Measurements from ENCODE around the gene ARGLU1.

The ARGLU1 gene

GRCh38 chr13:106586648-106587166 lies 18.8 kb upstream of the ARGLU1 start:
- no peak for DNase-seq

DNA sequence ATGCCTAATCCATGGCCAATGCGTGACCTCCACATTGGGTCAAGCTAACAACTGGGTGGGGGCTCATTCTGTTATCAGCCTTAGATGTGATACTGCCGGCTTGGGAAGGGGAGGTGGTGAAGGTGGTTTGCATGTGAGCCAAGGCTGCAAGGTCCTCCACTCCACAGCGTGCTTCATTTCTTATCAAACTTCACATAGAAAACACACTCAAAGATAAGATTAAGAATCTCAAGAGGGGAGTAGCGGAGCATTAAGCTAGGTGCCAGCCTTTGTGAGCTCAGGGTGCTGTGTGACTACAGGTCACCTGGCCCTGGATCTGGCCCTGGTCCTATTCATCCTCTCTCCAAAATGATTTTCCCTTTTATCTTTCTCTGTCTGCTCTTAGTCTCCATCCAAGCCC lies 13.3 kb upstream of the ARGLU1 start:
- DNase-seq = no peak

- no peak for DNase-seq
These were observed 8.0 kb upstream of the ARGLU1 start for GRCh38 chr13:106575896-106576295.

GRCh38 chr13:106573868-106574267 lies 5.9 kb upstream of the ARGLU1 start:
- no peak for DNase-seq

DNA sequence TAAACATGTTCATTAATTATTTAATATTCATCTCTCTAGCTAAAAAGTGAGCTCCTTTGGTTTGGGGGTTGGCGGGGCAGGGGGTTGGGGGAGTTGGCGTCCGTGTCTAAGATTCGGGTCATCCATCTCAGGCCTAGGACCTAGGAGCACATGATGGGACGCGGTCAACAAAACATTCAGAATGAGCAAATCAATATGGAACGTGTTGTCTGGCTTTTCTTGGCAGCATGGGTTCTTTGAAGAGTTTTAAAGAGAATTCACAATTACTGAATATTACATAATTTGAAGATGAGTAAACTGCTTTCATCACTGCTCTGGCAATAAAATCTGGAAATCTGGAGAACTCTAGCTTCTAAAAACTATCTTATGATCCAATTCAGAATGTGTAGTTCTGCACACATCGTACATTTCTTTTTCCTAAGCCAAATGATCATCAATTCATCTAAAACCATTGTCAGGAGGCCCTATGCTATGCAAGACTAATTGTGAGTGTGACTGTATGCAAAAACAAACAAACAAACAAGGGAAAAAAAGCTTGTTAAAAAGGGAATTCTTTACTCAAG lies 5.4 kb upstream of the ARGLU1 start:
- no peak for DNase-seq

GRCh38 chr13:106570299-106570852 lies 2.4 kb upstream of the ARGLU1 start:
- peak; percentile 66 to 71 for DNase-seq

DNA sequence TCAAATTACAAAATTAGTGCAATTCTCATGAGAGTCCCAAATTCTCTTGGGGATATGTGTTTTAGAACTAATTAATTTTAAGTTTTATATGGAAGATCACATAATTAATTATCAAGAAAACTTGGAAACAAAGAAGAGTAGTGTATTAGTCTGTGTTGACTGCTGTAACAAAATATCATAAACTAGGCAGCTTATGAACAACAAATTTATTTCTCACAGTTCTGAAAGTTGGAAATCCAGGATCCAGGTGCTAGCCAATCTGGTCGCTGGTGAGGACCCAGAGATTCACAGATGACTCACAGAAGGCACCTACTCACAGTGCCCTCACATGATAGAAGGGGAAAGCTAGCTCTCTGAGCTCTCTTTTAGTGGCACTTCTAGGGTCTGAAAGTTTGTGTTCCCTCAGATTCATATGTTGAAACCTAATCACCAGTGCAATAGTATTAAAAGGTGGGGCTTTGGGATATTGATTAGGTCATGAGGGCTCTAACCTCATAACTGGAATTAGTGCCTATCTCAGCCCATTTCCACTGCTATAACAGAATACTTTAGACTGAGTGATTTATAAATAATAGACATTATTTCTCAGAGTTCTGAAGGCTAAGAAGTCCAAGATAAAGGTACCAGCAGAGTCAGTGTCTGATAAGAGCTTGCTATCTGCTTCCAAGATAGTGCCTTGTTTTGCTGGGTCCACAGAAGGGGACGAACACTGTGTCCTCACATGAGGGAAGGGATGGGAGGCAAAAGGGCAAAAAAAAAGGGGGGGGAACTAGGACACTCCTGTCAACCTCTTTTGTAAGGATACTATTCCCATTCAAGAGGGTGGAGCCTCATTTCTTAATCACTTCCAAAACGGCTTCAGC lies 1.5 kb upstream of the ARGLU1 start:
- DNase-seq = no peak

DNA sequence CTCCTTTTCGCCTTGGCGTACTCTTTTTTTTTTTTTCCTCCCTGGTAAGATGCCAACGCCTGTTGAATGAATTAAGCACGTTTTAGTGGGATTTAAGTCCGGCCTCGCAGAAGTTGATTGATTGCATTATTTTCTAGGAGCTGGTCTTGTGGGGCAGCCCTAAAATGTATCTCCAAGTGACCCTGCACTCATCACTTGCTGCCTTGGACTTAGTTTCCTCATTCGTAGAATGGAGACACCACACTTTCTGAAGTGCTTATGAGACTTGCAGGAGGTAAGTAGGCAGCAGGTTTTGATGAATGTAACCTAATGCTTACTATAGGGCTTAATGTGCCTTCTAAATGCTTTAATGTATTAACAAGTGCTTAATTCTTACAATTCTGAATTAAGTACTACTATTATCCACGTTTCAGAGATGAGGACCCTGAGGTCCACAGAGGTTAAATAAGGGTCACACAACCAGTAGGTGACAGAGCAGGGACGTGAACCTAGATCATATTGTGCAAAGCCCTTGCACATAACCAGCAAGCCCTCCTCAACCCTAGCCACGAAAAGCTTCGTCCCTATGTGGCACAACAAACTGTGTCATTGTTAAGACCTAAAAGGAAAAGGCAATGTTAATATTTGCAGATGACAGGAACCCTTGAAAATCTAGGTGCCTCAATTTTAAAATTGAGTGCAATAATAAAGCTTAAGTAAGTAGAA lies 514 bp upstream of the ARGLU1 start:
- DNase-seq = no peak

DNA sequence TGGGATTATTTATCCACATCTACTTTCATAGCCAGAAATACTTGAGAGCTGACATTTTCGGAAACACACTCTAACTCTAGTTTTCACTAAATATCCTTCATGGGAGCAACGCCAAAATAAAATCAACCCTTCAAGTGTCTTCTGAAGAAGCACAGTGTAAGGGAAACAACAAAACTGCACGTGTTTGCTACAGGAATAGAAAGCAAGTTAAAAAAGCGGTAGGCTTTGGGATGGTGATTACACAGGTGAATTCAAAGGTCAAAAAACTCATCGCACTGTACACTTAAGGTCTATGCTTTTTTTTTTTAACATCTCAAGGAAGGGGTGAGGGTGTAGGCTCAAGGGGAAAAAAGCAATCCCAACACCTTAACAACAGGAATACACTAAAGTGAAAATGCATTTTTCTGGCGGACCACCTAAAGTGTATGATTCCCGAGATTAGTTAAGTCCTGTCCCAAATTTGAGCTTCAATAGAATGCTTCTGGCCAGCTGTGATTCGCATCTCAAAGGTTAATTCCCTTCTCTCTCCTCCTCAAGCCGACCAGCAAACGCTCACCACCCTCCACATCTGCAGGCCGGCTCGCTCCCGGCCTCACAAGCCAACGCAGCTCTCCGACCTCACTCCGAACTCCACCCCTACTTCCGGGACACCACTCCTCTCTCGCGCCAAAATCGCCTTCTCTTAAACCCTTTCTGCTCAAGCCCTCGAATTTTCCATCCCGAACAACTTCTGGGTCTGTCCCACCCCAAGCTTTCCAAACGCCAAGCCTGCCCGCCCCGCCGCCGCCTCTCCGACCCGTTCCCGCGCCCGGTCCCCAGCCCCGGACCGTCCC lies 1.1 kb downstream of the ARGLU1 start:
- peak in 1 of 2 experiments; percentile 4 for DNase-seq

- no peak for DNase-seq
These were observed 2.7 kb downstream of the ARGLU1 start for GRCh38 chr13:106565127-106565775.

- no peak for DNase-seq
These were observed 5.6 kb downstream of the ARGLU1 start for GRCh38 chr13:106562301-106562700.

- DNase-seq = peak; percentile 36 to 39
These were observed 6.3 kb downstream of the ARGLU1 start for GRCh38 chr13:106561551-106562170.

DNA sequence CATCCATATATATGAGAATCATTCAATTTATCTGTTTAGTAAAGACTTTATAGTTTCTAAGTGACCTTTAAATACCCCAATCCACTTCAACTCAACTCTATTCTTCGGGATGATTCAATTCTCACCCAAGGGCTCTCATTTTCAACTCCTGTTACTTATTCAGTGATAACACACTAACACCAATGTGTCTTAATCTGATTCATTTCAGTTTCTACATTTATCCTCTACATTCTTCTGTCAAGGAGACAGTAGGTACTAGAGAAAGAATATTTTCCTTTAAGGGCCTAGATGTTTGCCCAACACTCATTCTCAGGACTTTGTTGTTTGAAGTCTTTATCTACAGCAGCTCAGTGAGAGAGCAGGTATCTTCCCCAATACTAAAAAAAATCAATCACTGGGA lies 7.1 kb downstream of the ARGLU1 start:
- no peak for DNase-seq

DNA sequence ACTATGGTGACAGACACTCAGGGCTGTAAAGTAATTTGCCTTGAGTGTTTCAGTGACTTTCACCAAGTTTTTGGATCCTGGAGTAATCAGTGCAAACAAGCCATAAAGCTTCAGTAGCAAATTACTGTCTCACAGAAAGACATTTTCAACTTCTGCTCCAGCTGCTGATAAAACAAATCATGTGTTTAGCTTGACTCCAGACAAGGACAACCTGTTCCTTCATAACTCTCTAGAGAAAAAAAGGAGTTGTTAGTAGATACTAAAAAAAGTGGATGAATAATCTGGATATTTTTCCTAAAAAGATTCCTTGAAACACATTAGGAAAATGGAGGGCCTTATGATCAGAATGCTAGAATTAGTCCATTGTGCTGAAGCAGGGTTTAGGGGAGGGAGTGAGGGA lies 9.4 kb downstream of the ARGLU1 start:
- DNase-seq = no peak

DNA sequence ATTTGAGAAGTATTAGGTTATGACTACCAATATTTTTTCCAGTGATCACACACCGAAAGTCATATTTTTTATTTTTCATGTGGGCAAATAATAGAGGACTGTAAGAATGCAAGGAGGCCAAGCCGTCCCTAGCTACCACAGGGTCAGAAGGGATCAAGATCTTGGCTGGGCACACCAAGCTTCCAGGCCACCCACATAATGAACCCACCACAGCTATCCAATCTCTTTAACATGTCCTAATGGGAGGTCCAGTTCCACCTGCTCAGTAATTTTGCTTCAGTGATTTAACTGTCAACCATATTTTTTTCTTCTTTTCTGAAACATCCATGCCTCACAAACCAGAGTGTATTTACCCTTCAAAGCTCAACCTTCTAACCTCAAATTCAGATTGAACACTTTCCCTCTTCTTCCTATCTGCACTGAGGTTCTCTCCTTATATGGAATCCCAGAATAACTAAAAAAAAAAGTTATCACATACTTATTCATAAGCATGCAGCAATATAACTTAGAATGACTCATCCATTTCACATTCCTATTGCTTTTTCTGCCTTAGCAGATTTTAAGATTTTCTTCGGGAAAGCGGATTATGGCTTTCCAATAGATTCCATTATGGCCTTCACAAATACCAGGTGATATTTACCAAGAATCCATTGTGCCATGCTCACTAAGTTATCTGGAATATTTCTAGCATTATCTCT lies 12.2 kb downstream of the ARGLU1 start:
- DNase-seq = no peak

GRCh38 chr13:106551751-106552150 lies 16.2 kb downstream of the ARGLU1 start:
- DNase-seq = no peak

GRCh38 chr13:106551350-106551749 lies 16.6 kb downstream of the ARGLU1 start:
- DNase-seq = no peak

- no peak for DNase-seq
These were observed 17.3 kb downstream of the ARGLU1 start for GRCh38 chr13:106550570-106551135.

DNA sequence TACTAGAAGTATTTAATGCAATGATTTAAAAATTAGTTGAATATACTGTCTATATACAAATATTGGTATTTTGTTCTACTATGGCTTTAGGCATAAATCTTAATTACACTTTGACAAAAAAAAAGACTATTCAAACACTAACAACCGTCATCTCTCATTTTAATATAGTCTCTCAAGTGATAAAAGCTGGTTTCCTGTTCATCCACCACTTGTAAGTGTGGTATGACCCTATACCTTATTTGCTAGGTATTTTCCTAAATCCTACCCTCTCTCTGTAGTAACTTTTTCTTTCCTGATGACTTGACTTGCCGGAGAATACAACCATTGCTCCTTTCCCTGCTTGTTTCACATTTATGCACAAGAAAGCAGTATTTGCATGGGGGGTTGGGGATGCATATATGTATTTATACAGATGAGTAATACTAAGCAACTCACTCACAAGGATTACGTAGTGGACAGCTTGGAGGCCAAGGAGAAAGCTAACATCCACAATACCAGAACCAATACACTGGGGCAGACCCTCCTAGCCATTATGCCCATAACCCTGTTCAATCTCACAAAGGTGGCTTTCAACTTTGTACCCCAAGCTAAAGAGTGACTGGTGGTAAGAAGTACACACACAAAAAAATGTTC lies 19.8 kb downstream of the ARGLU1 start:
- no peak for DNase-seq

- no peak for DNase-seq
These were observed 26.1 kb downstream of the ARGLU1 start for GRCh38 chr13:106541826-106542225.
